Testis (tissue), 3 donors: Measurements from ENCODE around the gene RNASEH1. TPM values are rescaled to one million over a fixed set of nuclear protein-coding genes. Genes with fewer than 3 reads are reported as not detected.
"Not testable (repeated sequence)": the region's sequence is repeated elsewhere in the genome, so short reads cannot be mapped to it uniquely, and the experiment has no call there.

Experiments used
- DNase-seq: peaks from one replicate; pipeline ENCODE4 v3.0.0-alpha.2; 2019
- H3K27ac ChIP-seq, 2 donors: fragments of 200-600 bp; sonication (generic); one replicate each; pipeline ENCODE4 v1.5.1; 2019
- H3K27me3 ChIP-seq: fragments of 200-600 bp; sonication (generic); one replicate; pipeline ENCODE4 v1.5.1; 2019
- H3K36me3 ChIP-seq: fragments of 200-600 bp; sonication (generic); one replicate; pipeline ENCODE4 v1.5.1; 2017; ENCODE audit warnings: low read depth; ENCODE audit errors: missing control alignments
- H3K4me1 ChIP-seq: fragments of 200-600 bp; sonication (generic); one replicate; pipeline ENCODE4 v1.5.1; 2019
- H3K4me3 ChIP-seq, 2 donors: fragments of 200-600 bp; sonication (generic); one replicate each; pipeline ENCODE4 v1.5.1; 2017 to 2019
- H3K9me3 ChIP-seq: fragments of 200-600 bp; sonication (generic); one replicate; pipeline ENCODE4 v1.5.1; 2017
- CTCF ChIP-seq, 3 experiments: fragments of 450-650 bp in 2 of 3; fragments of 200-600 bp in 1 of 3; sonication (generic) in 1 of 3; IDR thresholded peaks; one replicate each; pipeline ENCODE4 v1.5.1; 2016 to 2019; ENCODE audit warnings: antibody characterized with exemption in 3 of 3, mild to moderate bottlenecking in 2 of 3, moderate library complexity in 1 of 3
- POLR2A ChIP-seq: fragments of 450-650 bp; IDR thresholded peaks from one replicate; pipeline ENCODE4 v1.6.1; 2017; ENCODE audit warnings: antibody characterized with exemption, mild to moderate bottlenecking, moderate library complexity
- WGBS, 2 donors: methylation state at CpG; one replicate each; pipeline ENCODE4 v1.1.5; 2018; 5-methylcytosine and 5-hydroxymethylcytosine counted together
- intact Hi-C: fragments of 100-400 bp; cut with DNase I; formaldehyde crosslinking; loops from one replicate; pipeline ENCODE4 v1.15.1; 2023; ENCODE audit warnings: low total_unique reads
- polyA plus RNA-seq: library from polyadenylated mRNA; stranded (reverse); fragments of 350-450 nt; fragmentation: Illumina TruSeq; extraction: RNeasy Lipid Tissue Mini Kit (QIAGEN cat#74804); gene quantifications from one replicate; pipeline ENCODE4 v1.2.3, GENCODE V29; 2014; ENCODE audit warnings: low read depth, low replicate concordance; ENCODE audit not compliant: insufficient read depth
- total RNA-seq, 2 donors: library from RNA; depleted of rRNA; stranded (reverse); fragments of >200 nt; gene quantifications; one replicate each; pipeline ENCODE4 v1.2.3, GENCODE V29; 2016

The RNASEH1 gene
- total and polyA plus RNA-seq, 3 donors from 2014 or later = 19.5 to 24.6 (median 23.5) TPM

- peaks cover 17% of the 10 kb centered on the region for H3K4me1 ChIP-seq
- peak overlapping the region; percentile 87 to 97 for H3K4me3 ChIP-seq
- WGBS, 2 donors = 68 to 73% methylated on average over 11 of the region's 11 CpGs
- H3K36me3 ChIP-seq = no peaks in the 10 kb centered on the region
- no peak for DNase-seq
- TF ChIP-seq CTCF (IDR thresholded peaks at IDR 0.05) = no peak
- no peak for TF ChIP-seq POLR2A
- intact Hi-C loops = no loop called here
- H3K27ac ChIP-seq = peak overlapping the region in 1 of 2 donors; percentile 94
- no peaks in the 10 kb centered on the region for H3K27me3 ChIP-seq
- no peaks in the 10 kb centered on the region for H3K9me3 ChIP-seq
Measured at GRCh38 chr2:3574155-3574554, 16.0 kb upstream of the RNASEH1 start.

- H3K4me3 ChIP-seq = no peak overlapping the region
- peaks cover 12% of the 10 kb centered on the region for H3K4me1 ChIP-seq
- DNase-seq = no peak
- no peaks in the 10 kb centered on the region for H3K9me3 ChIP-seq
- no peaks in the 10 kb centered on the region for H3K27me3 ChIP-seq
- 46 to 51% methylated on average over 2 of the region's 2 CpGs for WGBS, 2 donors
- intact Hi-C loops = no loop called here
- H3K36me3 ChIP-seq = no peaks in the 10 kb centered on the region
- no peak for TF ChIP-seq CTCF (IDR thresholded peaks at IDR 0.05)
- no peak for TF ChIP-seq POLR2A
- H3K27ac ChIP-seq = no peak overlapping the region
Measured at GRCh38 chr2:3572620-3573019, 14.5 kb upstream of the RNASEH1 start.

GRCh38 chr2:3571284-3571683 lies 13.2 kb upstream of the RNASEH1 start:
- Histone ChIP-seq H3K4me1 (no peaks in the 10 kb centered on the region), H3K9me3 (no peaks in the 10 kb centered on the region), H3K27me3 (no peaks in the 10 kb centered on the region), H3K36me3 (no peaks in the 10 kb centered on the region), H3K27ac (no peak overlapping the region), H3K4me3 (no peak overlapping the region)
- WGBS, 2 donors = 83 to 86% methylated on average over 8 of the region's 8 CpGs
- intact Hi-C loops = no loop called here
- DNase-seq = no peak
- no peak for TF ChIP-seq POLR2A
- no peak for TF ChIP-seq CTCF (IDR thresholded peaks at IDR 0.05)

- H3K27ac ChIP-seq, H3K4me1 ChIP-seq, intact Hi-C loops, H3K36me3 ChIP-seq, H3K9me3 ChIP-seq, DNase-seq, H3K27me3 ChIP-seq, H3K4me3 ChIP-seq: not testable (repeated sequence)
- 90 to 97% methylated on average over 15 to 20 of the region's 23 CpGs for WGBS, 2 donors
Measured at GRCh38 chr2:3569656-3570055, 11.5 kb upstream of the RNASEH1 start.

GRCh38 chr2:3566806-3567205 lies 8.7 kb upstream of the RNASEH1 start:
- Histone ChIP-seq H3K36me3 (no peaks in the 10 kb centered on the region), H3K4me3 (no peak overlapping the region), H3K27ac (no peak overlapping the region), H3K27me3 (no peaks in the 10 kb centered on the region), H3K4me1 (no peaks in the 10 kb centered on the region), H3K9me3 (no peaks in the 10 kb centered on the region)
- no peak for DNase-seq
- TF ChIP-seq POLR2A = no peak
- no peak for TF ChIP-seq CTCF (IDR thresholded peaks at IDR 0.05)
- intact Hi-C loops = no loop called here
- WGBS, 2 donors = 90 to 93% methylated on average over 9 of the region's 9 CpGs
